GM13977 (cell line): ENCODE data around the gene ECPAS.

Experiments
- DNase-seq: peaks from one replicate; pipeline ENCODE4 v3.0.0; 2012; ENCODE audit warnings: low spot score
- CTCF ChIP-seq: IDR thresholded peaks from 2 replicates; pipeline ENCODE4 v1.5.1; 2012; ENCODE audit warnings: mild to moderate bottlenecking, control low read depth; ENCODE audit not compliant: insufficient read depth; ENCODE audit errors: extremely low read depth, missing control alignments
- in situ Hi-C: fragments of 300-500 bp; cut with MboI; formaldehyde crosslinking; loops from one replicate; pipeline ENCODE4 v1.12.0; 2022; ENCODE audit warnings: low sequenced_read_pairs, low pct_unique_long_range_greater_than_20kb, mixed read lengths, inconsistent platforms; ENCODE audit not compliant: unreplicated experiment

ECPAS gene

GRCh38 chr9:111442360-111443027 lies 41.7 kb downstream of the ECPAS start:
- no peak for TF ChIP-seq CTCF
- no peak for DNase-seq
- in situ Hi-C loops: no loop called here

GRCh38 chr9:111440226-111440625 lies 44.0 kb downstream of the ECPAS start:
- no peak for TF ChIP-seq CTCF
- in situ Hi-C loops: no loop called here
- no peak for DNase-seq

GRCh38 chr9:111438541-111439235 lies 45.5 kb downstream of the ECPAS start:
- DNase-seq: no peak
- no peak for TF ChIP-seq CTCF
- in situ Hi-C loops: no loop called here

GRCh38 chr9:111436571-111436970 lies 47.6 kb downstream of the ECPAS start:
- TF ChIP-seq CTCF: no peak
- in situ Hi-C loops: no loop called here
- DNase-seq: no peak

GRCh38 chr9:111433082-111433481 lies 51.1 kb downstream of the ECPAS start:
- no peak for DNase-seq
- TF ChIP-seq CTCF: no peak
- in situ Hi-C loops: no loop called here

GRCh38 chr9:111431684-111432083 lies 52.5 kb downstream of the ECPAS start:
- in situ Hi-C loops: no loop called here
- no peak for DNase-seq
- no peak for TF ChIP-seq CTCF
